GM23338 (cell line): ENCODE data around the gene DRG2. TPM values are rescaled to one million over a fixed set of nuclear protein-coding genes. Genes with fewer than 3 reads are reported as not detected.

Experiments
- ATAC-seq: fragments of 200-7000 bp; cut with Tn5 transposase; 3 replicates; pipeline ENCODE4 v1.9.1; 2020
- DNase-seq: peaks from one replicate; pipeline ENCODE4 v3.0.0-alpha.2; 2015; ENCODE audit warnings: low spot score
- H2AFZ ChIP-seq: fragments of 200-600 bp; sonication (generic); 2 replicates; pipeline ENCODE4 v1.8.0; 2016; ENCODE audit warnings: antibody characterized with exemption, mild to moderate bottlenecking, moderate library complexity
- H3F3A ChIP-seq: fragments of 200-600 bp; sonication (generic); replicated peaks from 2 replicates; pipeline ENCODE4 v1.8.0; 2017; ENCODE audit warnings: antibody characterized with exemption, mixed run types, low read depth
- H3K27ac ChIP-seq: fragments of 200-600 bp; sonication (generic); 2 replicates; pipeline ENCODE4 v1.6.1; 2016; ENCODE audit warnings: low read depth
- H3K27me3 ChIP-seq: fragments of 200-600 bp; sonication (generic); 2 replicates; pipeline ENCODE4 v1.8.0; 2016; ENCODE audit warnings: mild to moderate bottlenecking, mixed run types, moderate library complexity; ENCODE audit not compliant: insufficient read depth
- H3K36me3 ChIP-seq: fragments of 200-600 bp; sonication (generic); 2 replicates; pipeline ENCODE4 v1.8.0; 2016; ENCODE audit warnings: mild to moderate bottlenecking; ENCODE audit not compliant: insufficient read depth
- H3K4me1 ChIP-seq: fragments of 200-600 bp; sonication (generic); 2 replicates; pipeline ENCODE4 v1.8.0; 2016; ENCODE audit warnings: mild to moderate bottlenecking, moderate library complexity; ENCODE audit not compliant: insufficient read depth
- H3K4me2 ChIP-seq: fragments of 200-600 bp; sonication (generic); 2 replicates; pipeline ENCODE4 v1.7.1; 2017; ENCODE audit warnings: mixed run types
- H3K4me3 ChIP-seq: fragments of 200-600 bp; sonication (generic); 2 replicates; pipeline ENCODE4 v1.6.1; 2016; ENCODE audit warnings: mixed run types
- H3K79me2 ChIP-seq: fragments of 200-600 bp; sonication (generic); replicated peaks from 2 replicates; pipeline ENCODE4 v1.8.0; 2017; ENCODE audit warnings: mild to moderate bottlenecking; ENCODE audit not compliant: insufficient read depth
- H3K9me2 ChIP-seq: fragments of 200-600 bp; sonication (generic); 2 replicates; pipeline ENCODE4 v1.8.0; 2017; ENCODE audit not compliant: insufficient read depth
- H4K20me1 ChIP-seq: fragments of 200-600 bp; sonication (generic); replicated peaks from 2 replicates; pipeline ENCODE4 v1.8.0; 2017; ENCODE audit warnings: mild to moderate bottlenecking; ENCODE audit not compliant: insufficient read depth
- H3K27ac Mint-ChIP-seq: 2 replicates; pipeline ENCODE4 v1.8.0; 2020; ENCODE audit warnings: inconsistent platforms, mild to moderate bottlenecking, moderate library complexity, mixed read lengths
- H3K27me3 Mint-ChIP-seq: 3 replicates; pipeline ENCODE4 v1.8.0; 2022; ENCODE audit warnings: low read depth, mild to moderate bottlenecking, moderate library complexity, mixed read lengths, inconsistent platforms; ENCODE audit not compliant: insufficient read depth, poor library complexity
- H3K36me3 Mint-ChIP-seq: 3 replicates; pipeline ENCODE4 v1.8.0; 2021; ENCODE audit warnings: low read depth, mild to moderate bottlenecking, inconsistent platforms, moderate library complexity, mixed read lengths
- H3K4me1 Mint-ChIP-seq: 3 replicates; pipeline ENCODE4 v1.8.0; 2020; ENCODE audit warnings: mild to moderate bottlenecking, inconsistent platforms, mixed read lengths
- H3K4me3 Mint-ChIP-seq: 3 replicates; pipeline ENCODE4 v1.8.0; 2021; ENCODE audit warnings: moderate library complexity, mild to moderate bottlenecking, inconsistent platforms, mixed read lengths
- H3K9me3 Mint-ChIP-seq: 3 replicates; pipeline ENCODE4 v1.8.0; 2020; ENCODE audit warnings: moderate library complexity, mild to moderate bottlenecking, inconsistent platforms, mixed read lengths
- CREB1 ChIP-seq: fragments of 250-450 bp; sonication (Bioruptor Pico); IDR thresholded peaks from 2 replicates; pipeline ENCODE4 v1.5.0; 2020; ENCODE audit warnings: low read depth, mild to moderate bottlenecking, moderate library complexity
- ETS1 ChIP-seq: IDR thresholded peaks from 2 replicates; pipeline ENCODE4 v1.6.1; 2016; ENCODE audit warnings: antibody characterized with exemption
- EZH2 ChIP-seq: fragments of 200-600 bp; sonication (generic); IDR thresholded peaks from one replicate; pipeline ENCODE4 v1.8.0; 2017; ENCODE audit warnings: antibody characterized with exemption, mild to moderate bottlenecking, low read depth; ENCODE audit not compliant: unreplicated experiment
- EZH2phosphoT487 ChIP-seq: fragments of 200-600 bp; sonication (generic); IDR thresholded peaks from one replicate; pipeline ENCODE4 v1.8.1; 2018; ENCODE audit warnings: antibody characterized with exemption; ENCODE audit not compliant: unreplicated experiment
- JUNB ChIP-seq: IDR thresholded peaks from one replicate; pipeline ENCODE4 v1.6.1; 2016; ENCODE audit warnings: antibody characterized with exemption; ENCODE audit not compliant: unreplicated experiment
- NANOG ChIP-seq: IDR thresholded peaks from 2 replicates; pipeline ENCODE4 v1.6.1; 2016; ENCODE audit warnings: antibody characterized with exemption, borderline replicate concordance
- POLR2AphosphoS5 ChIP-seq: IDR thresholded peaks from 2 replicates; pipeline ENCODE4 v1.6.1; 2016; ENCODE audit warnings: antibody characterized with exemption, low read depth
- STAT1 ChIP-seq: IDR thresholded peaks from one replicate; pipeline ENCODE4 v1.6.1; 2016; ENCODE audit warnings: antibody characterized with exemption; ENCODE audit not compliant: unreplicated experiment
- ZNF114 ChIP-seq: fragments of 250-450 bp; sonication (Bioruptor Pico); IDR thresholded peaks from 2 replicates; pipeline ENCODE4 v1.5.0; 2020; ENCODE audit warnings: mild to moderate bottlenecking, moderate library complexity
- ZNF331 ChIP-seq: fragments of 250-450 bp; sonication (Bioruptor Pico); IDR thresholded peaks from 2 replicates; pipeline ENCODE4 v1.5.0; 2020; ENCODE audit warnings: low read depth, mild to moderate bottlenecking, moderate library complexity
- ZNF462 ChIP-seq: fragments of 250-450 bp; sonication (Bioruptor Pico); IDR thresholded peaks from 2 replicates; pipeline ENCODE4 v1.5.0; 2020; ENCODE audit warnings: mild to moderate bottlenecking, moderate library complexity
- polyA plus RNA-seq: library from polyadenylated mRNA; unstranded; fragments of >200 nt; fragmentation: Nextera tagmentation; extraction: Ambion mirVana; gene quantifications from 2 replicates; pipeline ENCODE4 v1.2.1, GENCODE V29; 2016
- total RNA-seq: library from RNA; depleted of rRNA; stranded (reverse); fragments of >200 nt; shearing (Covaris generic); gene quantifications from 2 replicates; pipeline ENCODE4 v1.2.3, GENCODE V29; 2014
- TF ChIP-seq, protein P1 (sequence below), 2 experiments: fragments of 200-600 bp in 1 of 2; sonication (generic) in 1 of 2; conservative IDR thresholded peaks; 2 replicates each; pipeline versions ENCODE4 v1.5.1 to v1.6.1; 2016 to 2017; ENCODE audit warnings: antibody characterized with exemption in 2 of 2, low read depth in 2 of 2, mild to moderate bottlenecking in 2 of 2, moderate library complexity in 1 of 2

DRG2 gene
- total and polyA plus RNA-seq, 2 experiments from 2014 or later = 36.2 to 48.0 TPM

DNA sequence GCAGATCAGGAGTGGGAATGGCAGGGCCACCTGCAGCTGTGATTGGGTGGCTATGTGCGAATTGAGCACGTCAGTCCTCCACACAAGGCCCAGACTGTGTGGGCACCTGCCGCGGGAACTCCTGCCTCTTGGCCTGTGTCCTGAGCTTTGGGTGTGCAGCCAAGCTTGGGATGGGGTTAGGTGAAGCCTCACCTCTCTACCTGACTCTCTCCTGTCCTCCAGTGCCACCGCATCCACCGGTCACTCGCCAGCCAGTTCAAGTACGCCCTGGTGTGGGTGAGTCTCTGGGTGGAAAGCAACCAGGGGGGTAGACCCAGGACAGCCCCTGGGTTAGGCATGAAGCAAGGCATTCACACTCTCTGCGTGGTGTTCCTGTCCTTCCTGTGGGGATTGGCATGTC is 18.5 kb downstream of the DRG2 start:
- no peak overlapping the region for H3K4me3 ChIP-seq
- H2AFZ ChIP-seq = no peak overlapping the region
- H3K27ac Mint-ChIP-seq = no peak overlapping the region
- H3K27me3 ChIP-seq = no peaks in the 10 kb centered on the region
- ATAC-seq (no peak), DNase-seq (no peak)
- H4K20me1 ChIP-seq = no peaks in the 10 kb centered on the region; the same call in 1 of the 2 replicates
- H3K9me3 Mint-ChIP-seq = no peaks in the 10 kb centered on the region
- no peaks in the 10 kb centered on the region for H3F3A ChIP-seq
- H3K27me3 Mint-ChIP-seq = peaks cover 7% of the 10 kb centered on the region
- no peaks in the 10 kb centered on the region for H3K9me2 ChIP-seq
- peaks cover 6% of the 10 kb centered on the region for H3K36me3 Mint-ChIP-seq
- TF ChIP-seq JUNB (no peak), CREB1 (CRISPR knock-in tag) (no peak), ETS1 (no peak), EZH2 (no peak), ZNF331 (CRISPR knock-in tag) (no peak), EZH2phosphoT487 (no peak), STAT1 (no peak), NANOG (no peak), POLR2AphosphoS5 (no peak), ZNF114 (CRISPR knock-in tag) (no peak), ZNF462 (CRISPR knock-in tag) (no peak)
- TF ChIP-seq, protein P1, sequence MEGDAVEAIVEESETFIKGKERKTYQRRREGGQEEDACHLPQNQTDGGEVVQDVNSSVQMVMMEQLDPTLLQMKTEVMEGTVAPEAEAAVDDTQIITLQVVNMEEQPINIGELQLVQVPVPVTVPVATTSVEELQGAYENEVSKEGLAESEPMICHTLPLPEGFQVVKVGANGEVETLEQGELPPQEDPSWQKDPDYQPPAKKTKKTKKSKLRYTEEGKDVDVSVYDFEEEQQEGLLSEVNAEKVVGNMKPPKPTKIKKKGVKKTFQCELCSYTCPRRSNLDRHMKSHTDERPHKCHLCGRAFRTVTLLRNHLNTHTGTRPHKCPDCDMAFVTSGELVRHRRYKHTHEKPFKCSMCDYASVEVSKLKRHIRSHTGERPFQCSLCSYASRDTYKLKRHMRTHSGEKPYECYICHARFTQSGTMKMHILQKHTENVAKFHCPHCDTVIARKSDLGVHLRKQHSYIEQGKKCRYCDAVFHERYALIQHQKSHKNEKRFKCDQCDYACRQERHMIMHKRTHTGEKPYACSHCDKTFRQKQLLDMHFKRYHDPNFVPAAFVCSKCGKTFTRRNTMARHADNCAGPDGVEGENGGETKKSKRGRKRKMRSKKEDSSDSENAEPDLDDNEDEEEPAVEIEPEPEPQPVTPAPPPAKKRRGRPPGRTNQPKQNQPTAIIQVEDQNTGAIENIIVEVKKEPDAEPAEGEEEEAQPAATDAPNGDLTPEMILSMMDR (conservative IDR thresholded peaks at IDR 0.05; ENCODE audit: low read depth in 2 of 2) = no peak
- H3K79me2 ChIP-seq = no peaks in the 10 kb centered on the region
- no peak overlapping the region for H3K27ac ChIP-seq
- no peak overlapping the region for H3K4me3 Mint-ChIP-seq
- H3K4me2 ChIP-seq = no peak overlapping the region
- no peaks in the 10 kb centered on the region for H3K4me1 Mint-ChIP-seq
- H3K36me3 ChIP-seq = no peaks in the 10 kb centered on the region
- no peaks in the 10 kb centered on the region for H3K4me1 ChIP-seq
